ENCODE measurements around the gene TDRD3.

DNA sequence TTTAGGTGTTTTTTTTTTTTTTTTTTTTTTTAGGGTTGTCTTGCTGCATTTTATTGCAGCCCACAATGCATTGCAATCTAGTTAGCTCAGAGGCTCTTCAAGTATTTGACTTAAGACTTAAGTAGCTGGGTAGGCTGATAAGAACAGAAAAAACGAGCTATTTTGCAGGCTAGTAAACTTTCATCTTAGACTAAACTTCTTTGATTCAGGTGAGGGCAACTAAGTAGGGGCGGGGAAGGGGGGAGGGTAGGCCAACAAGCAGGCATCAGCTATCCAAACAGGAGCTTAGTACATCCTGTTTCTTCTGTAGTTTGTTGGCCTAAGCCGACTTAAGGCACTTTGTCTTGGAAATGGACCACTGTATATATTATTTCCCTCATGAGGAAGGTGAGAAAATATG, 4.9 kb upstream of the TDRD3 start:
- TF ChIP-seq, protein P1, sequence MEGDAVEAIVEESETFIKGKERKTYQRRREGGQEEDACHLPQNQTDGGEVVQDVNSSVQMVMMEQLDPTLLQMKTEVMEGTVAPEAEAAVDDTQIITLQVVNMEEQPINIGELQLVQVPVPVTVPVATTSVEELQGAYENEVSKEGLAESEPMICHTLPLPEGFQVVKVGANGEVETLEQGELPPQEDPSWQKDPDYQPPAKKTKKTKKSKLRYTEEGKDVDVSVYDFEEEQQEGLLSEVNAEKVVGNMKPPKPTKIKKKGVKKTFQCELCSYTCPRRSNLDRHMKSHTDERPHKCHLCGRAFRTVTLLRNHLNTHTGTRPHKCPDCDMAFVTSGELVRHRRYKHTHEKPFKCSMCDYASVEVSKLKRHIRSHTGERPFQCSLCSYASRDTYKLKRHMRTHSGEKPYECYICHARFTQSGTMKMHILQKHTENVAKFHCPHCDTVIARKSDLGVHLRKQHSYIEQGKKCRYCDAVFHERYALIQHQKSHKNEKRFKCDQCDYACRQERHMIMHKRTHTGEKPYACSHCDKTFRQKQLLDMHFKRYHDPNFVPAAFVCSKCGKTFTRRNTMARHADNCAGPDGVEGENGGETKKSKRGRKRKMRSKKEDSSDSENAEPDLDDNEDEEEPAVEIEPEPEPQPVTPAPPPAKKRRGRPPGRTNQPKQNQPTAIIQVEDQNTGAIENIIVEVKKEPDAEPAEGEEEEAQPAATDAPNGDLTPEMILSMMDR (conservative IDR thresholded peaks at IDR 0.05) = no peak
- no peak for TF ChIP-seq EZH2 (IDR thresholded peaks at IDR 0.05; ENCODE audit: low read depth)
